OCI-LY7 (cell line): Measurements from ENCODE around the gene PARP14. TPM values are rescaled to one million over a fixed set of nuclear protein-coding genes. Genes with fewer than 3 reads are reported as not detected.

ENCODE experiments used
- BruUV-seq: library from RNA; stranded (reverse); fragments of 400-500 nt; replicated peaks from 2 replicates; lab custom pipeline; 2021; lab: Mats Ljungman, UMichigan
- CTCF ChIA-PET: fragments of 300-600 bp; sonication (Branson Sonifier 250); formaldehyde crosslinking; loops from one replicate; lab custom pipeline; 2022; ENCODE audit warnings: antibody characterized with exemption; ENCODE audit not compliant: unreplicated experiment; lab: Charles Lee
- POLR2A ChIA-PET: fragments of 300-600 bp; sonication (Branson Sonifier 250); formaldehyde crosslinking; loops from one replicate; lab custom pipeline; 2022; ENCODE audit warnings: antibody characterized with exemption; lab: Charles Lee
- DNase-seq: peaks from one replicate; pipeline ENCODE4 v3.0.0-alpha.2; 2015; ENCODE audit warnings: low spot score
- H2AFZ ChIP-seq: fragments of 200-600 bp; sonication (generic), shearing (Covaris generic); 2 replicates; pipeline ENCODE4 v1.6.1; 2014; ENCODE audit warnings: mild to moderate bottlenecking, antibody characterized with exemption, low read length, moderate library complexity
- H3K27ac ChIP-seq: fragments of 200-600 bp; sonication (generic); 2 replicates; pipeline ENCODE4 v1.5.1; 2014; ENCODE audit warnings: mixed run types, low read depth, mild to moderate bottlenecking, moderate library complexity, low read length, inconsistent platforms; ENCODE audit not compliant: poor library complexity, severe bottlenecking
- H3K36me3 ChIP-seq: fragments of 200-600 bp; sonication (generic); 2 replicates; pipeline ENCODE4 v1.6.1; 2014; ENCODE audit warnings: mild to moderate bottlenecking, antibody characterized with exemption, low read length, moderate library complexity, mixed read lengths; ENCODE audit not compliant: insufficient read depth
- H3K4me1 ChIP-seq: fragments of 200-600 bp; sonication (generic); 2 replicates; pipeline ENCODE4 v1.5.1; 2014; ENCODE audit warnings: mild to moderate bottlenecking, low read length; ENCODE audit not compliant: insufficient read depth, poor library complexity, severe bottlenecking
- H3K4me2 ChIP-seq: fragments of 200-600 bp; sonication (generic); 2 replicates; pipeline ENCODE4 v1.6.1; 2014; ENCODE audit warnings: mild to moderate bottlenecking, low read length
- H3K4me3 ChIP-seq: fragments of 200-600 bp; sonication (generic); 2 replicates; pipeline ENCODE4 v1.5.1; 2014; ENCODE audit warnings: mild to moderate bottlenecking, low read depth, low read length; ENCODE audit not compliant: poor library complexity, severe bottlenecking
- H3K79me2 ChIP-seq: fragments of 200-600 bp; sonication (generic); 2 replicates; pipeline ENCODE4 v1.6.1; 2016; ENCODE audit warnings: low read depth, mild to moderate bottlenecking, low read length, moderate library complexity, mixed read lengths; ENCODE audit not compliant: insufficient read depth
- H3K9me2 ChIP-seq: fragments of 200-600 bp; sonication (generic); 2 replicates; pipeline ENCODE4 v1.6.1; 2016; ENCODE audit warnings: mild to moderate bottlenecking, low read length, mixed read lengths; ENCODE audit not compliant: insufficient read depth
- H3K9me3 ChIP-seq: fragments of 200-600 bp; sonication (generic); 2 replicates; pipeline ENCODE4 v1.6.1; 2014; ENCODE audit warnings: mild to moderate bottlenecking, mixed run types, low read length, mixed read lengths
- H4K20me1 ChIP-seq: fragments of 200-600 bp; sonication (generic); 2 replicates; pipeline ENCODE4 v1.6.1; 2014; ENCODE audit warnings: mild to moderate bottlenecking, antibody characterized with exemption, low read length, moderate library complexity, mixed read lengths; ENCODE audit not compliant: insufficient read depth
- EZH2phosphoT487 ChIP-seq: fragments of 200-600 bp; sonication (generic); IDR thresholded peaks from 2 replicates; pipeline ENCODE4 v1.6.1; 2018; ENCODE audit warnings: low read depth, borderline replicate concordance, mild to moderate bottlenecking, mixed run types, antibody characterized with exemption, low read length, moderate library complexity, mixed read lengths
- intact Hi-C: fragments of 100-400 bp; cut with micrococcal nuclease; formaldehyde crosslinking; loops from one replicate; pipeline ENCODE4 v1.10.0; 2022; ENCODE audit not compliant: unreplicated experiment
- total RNA-seq, 2 experiments: library from RNA; depleted of rRNA in 1 of 2; stranded (reverse); fragments of >200 nt in 1 of 2; shearing (Covaris generic) in 1 of 2; gene quantifications; 2 replicates each; pipeline ENCODE4 v1.2.3, GENCODE V29; 2014 to 2022
- TF ChIP-seq, protein P1 (sequence below): fragments of 200-600 bp; sonication (generic); conservative IDR thresholded peaks from 2 replicates; pipeline ENCODE4 v1.5.1; 2014; ENCODE audit warnings: mild to moderate bottlenecking, antibody characterized with exemption, low read length, moderate library complexity, mixed read lengths

PARP14 gene
- total RNA-seq, 2 experiments from 2014 or later, result 5.6 to 12.4 TPM

DNA sequence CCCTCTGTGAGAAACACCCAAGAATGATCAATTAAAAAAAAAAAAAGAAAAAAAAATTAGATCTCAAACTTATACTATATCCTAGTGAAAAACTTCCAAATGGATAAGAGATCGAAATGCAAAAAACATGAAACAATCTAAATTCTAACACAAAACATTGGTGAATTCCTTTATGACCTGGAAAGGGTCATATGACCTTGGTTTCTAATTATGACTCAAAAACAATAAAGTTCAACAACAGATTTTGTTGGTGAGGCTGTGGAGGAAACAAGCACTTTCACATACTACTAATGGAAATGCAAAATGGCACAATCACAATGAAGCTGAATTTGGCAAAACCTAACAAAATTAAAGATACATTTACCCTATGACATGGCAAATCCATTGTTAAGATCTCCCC lies 67.7 kb downstream of the PARP14 start:
- Histone ChIP-seq H4K20me1 (no peaks in the 10 kb centered on the region), H3K79me2 (no peaks in the 10 kb centered on the region), H3K4me3 (no peak overlapping the region), H3K9me3 (no peaks in the 10 kb centered on the region), H3K4me2 (no peak overlapping the region), H3K4me1 (no peaks in the 10 kb centered on the region), H3K27ac (no peak overlapping the region), H3K9me2 (no peaks in the 10 kb centered on the region), H3K36me3 (peaks cover 17% of the 10 kb centered on the region), H2AFZ (no peak overlapping the region)
- intact Hi-C loops, result no loop called here
- POLR2A ChIA-PET, result interaction anchor here (0.7 kb wide), 1 partner anchor 55 kb away, joined by 3 read pairs; no protein-coding TSS in a partner anchor
- TF ChIP-seq, protein P1, sequence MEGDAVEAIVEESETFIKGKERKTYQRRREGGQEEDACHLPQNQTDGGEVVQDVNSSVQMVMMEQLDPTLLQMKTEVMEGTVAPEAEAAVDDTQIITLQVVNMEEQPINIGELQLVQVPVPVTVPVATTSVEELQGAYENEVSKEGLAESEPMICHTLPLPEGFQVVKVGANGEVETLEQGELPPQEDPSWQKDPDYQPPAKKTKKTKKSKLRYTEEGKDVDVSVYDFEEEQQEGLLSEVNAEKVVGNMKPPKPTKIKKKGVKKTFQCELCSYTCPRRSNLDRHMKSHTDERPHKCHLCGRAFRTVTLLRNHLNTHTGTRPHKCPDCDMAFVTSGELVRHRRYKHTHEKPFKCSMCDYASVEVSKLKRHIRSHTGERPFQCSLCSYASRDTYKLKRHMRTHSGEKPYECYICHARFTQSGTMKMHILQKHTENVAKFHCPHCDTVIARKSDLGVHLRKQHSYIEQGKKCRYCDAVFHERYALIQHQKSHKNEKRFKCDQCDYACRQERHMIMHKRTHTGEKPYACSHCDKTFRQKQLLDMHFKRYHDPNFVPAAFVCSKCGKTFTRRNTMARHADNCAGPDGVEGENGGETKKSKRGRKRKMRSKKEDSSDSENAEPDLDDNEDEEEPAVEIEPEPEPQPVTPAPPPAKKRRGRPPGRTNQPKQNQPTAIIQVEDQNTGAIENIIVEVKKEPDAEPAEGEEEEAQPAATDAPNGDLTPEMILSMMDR, result no peak
- no peak for TF ChIP-seq EZH2phosphoT487
- no TSS peak for BruUV-seq
- CTCF ChIA-PET, result no interaction called here
- DNase-seq, result no peak

DNA sequence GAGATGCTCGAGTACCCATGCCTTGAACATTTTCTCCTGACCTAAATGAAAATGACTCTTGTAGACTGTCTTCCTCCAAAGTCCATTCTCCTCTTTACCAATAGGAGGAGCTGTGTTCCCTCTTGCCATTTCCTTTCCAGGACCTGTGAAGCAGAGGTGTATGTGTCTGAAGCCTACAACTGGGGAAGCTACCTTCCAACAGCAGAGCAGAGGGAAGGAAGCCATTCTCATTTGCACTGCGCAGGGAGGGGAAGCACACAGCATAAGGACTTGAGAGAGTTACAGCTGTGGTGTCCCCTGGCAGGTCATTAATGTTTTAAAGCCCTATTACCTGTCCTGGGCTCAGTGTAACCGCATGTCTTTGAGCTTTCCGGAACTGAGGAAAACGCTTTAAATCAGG lies 74.3 kb downstream of the PARP14 start:
- TF ChIP-seq, protein P1, result peak; percentile 89
- TF ChIP-seq EZH2phosphoT487, result no peak
- no TSS peak for BruUV-seq
- POLR2A ChIA-PET, result no interaction called here

DNA sequence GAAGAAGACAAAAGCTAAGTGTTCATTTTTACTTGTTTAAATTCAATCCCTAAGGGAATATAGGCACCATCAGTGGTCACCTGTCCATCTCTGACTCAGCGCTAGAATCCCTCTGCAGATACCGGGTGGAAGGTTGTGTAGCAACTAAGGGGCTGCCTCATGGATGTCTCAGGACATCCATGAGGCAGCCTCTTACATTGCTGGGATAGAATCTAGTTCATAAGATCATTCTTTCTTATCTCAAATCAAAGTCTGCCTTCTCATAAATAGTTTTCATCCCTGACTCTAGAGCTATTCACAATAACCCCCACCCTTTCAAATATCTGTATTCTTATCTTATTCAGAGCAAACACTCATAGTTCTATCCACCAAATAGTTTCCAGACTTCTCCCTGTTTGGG lies 74.9 kb downstream of the PARP14 start:
- no peaks in the 10 kb centered on the region for H3K4me1 ChIP-seq
- H3K9me2 ChIP-seq, result no peaks in the 10 kb centered on the region
- intact Hi-C loops, result no loop called here
- ChIA-PET POLR2A (no interaction called here), CTCF (no interaction called here)
- no peaks in the 10 kb centered on the region for H3K79me2 ChIP-seq
- H3K4me2 ChIP-seq, result no peak overlapping the region
- H3K36me3 ChIP-seq, result peaks cover 33% of the 10 kb centered on the region
- no peaks in the 10 kb centered on the region for H4K20me1 ChIP-seq
- TF ChIP-seq, protein P1, result no peak
- no peak for TF ChIP-seq EZH2phosphoT487
- no peak overlapping the region for H3K4me3 ChIP-seq
- H3K9me3 ChIP-seq, result no peaks in the 10 kb centered on the region
- DNase-seq, result no peak
- no TSS peak for BruUV-seq
- no peak overlapping the region for H2AFZ ChIP-seq
- no peak overlapping the region for H3K27ac ChIP-seq

More for the DNA sequence above, 74.3 kb downstream of the PARP14 start:
- H3K4me1 ChIP-seq, result no peaks in the 10 kb centered on the region
- no peak overlapping the region for H3K27ac ChIP-seq
- CTCF ChIA-PET, result no interaction called here
- peaks cover 32% of the 10 kb centered on the region for H3K36me3 ChIP-seq
- no peaks in the 10 kb centered on the region for H3K79me2 ChIP-seq
- H3K4me2 ChIP-seq, result no peak overlapping the region
- DNase-seq, result peak; percentile 48
- no peak overlapping the region for H3K4me3 ChIP-seq
- no peak overlapping the region for H2AFZ ChIP-seq
- no peaks in the 10 kb centered on the region for H3K9me2 ChIP-seq
- H4K20me1 ChIP-seq, result no peaks in the 10 kb centered on the region
- intact Hi-C loops, result no loop called here
- no peaks in the 10 kb centered on the region for H3K9me3 ChIP-seq
